Osteoblast (primary cell): ENCODE results near the gene KLHDC10. TPM values are rescaled to one million over a fixed set of nuclear protein-coding genes. Genes with fewer than 3 reads are reported as not detected.
"Not testable (repeated sequence)": the region's sequence is repeated elsewhere in the genome, so short reads cannot be mapped to it uniquely, and the experiment has no call there.

Experiments
- DNase-seq: peaks from one replicate; pipeline ENCODE4 v3.0.0; 2011; ENCODE audit warnings: low spot score, mixed read lengths; ENCODE audit not compliant: insufficient read length; ENCODE audit errors: missing footprints
- H2AFZ ChIP-seq: 2 replicates; pipeline ENCODE4 v1.6.0; 2011; ENCODE audit warnings: mild to moderate bottlenecking, low read length
- H3K27ac ChIP-seq: 2 replicates; pipeline ENCODE4 v1.5.1; 2011; ENCODE audit warnings: mild to moderate bottlenecking, low read depth, low read length, moderate library complexity
- H3K27me3 ChIP-seq: 2 replicates; pipeline ENCODE4 v1.6.0; 2012; ENCODE audit warnings: mild to moderate bottlenecking, control low read depth, inconsistent platforms, low read length, moderate library complexity; ENCODE audit not compliant: insufficient read depth
- H3K36me3 ChIP-seq: 2 replicates; pipeline ENCODE4 v1.5.1; 2011; ENCODE audit warnings: mild to moderate bottlenecking, low read length, control low read depth, moderate library complexity; ENCODE audit not compliant: insufficient read depth
- H3K4me1 ChIP-seq: 2 replicates; pipeline ENCODE4 v1.5.1; 2011; ENCODE audit warnings: mild to moderate bottlenecking, low read length, control low read depth, moderate library complexity; ENCODE audit not compliant: insufficient read depth
- H3K4me2 ChIP-seq: 2 replicates; pipeline ENCODE4 v1.6.0; 2011; ENCODE audit warnings: mild to moderate bottlenecking, low read length; ENCODE audit not compliant: insufficient read depth
- H3K4me3 ChIP-seq: fragments of 200-600 bp; sonication (generic); 3 replicates; pipeline ENCODE4 v1.5.1; 2012; ENCODE audit warnings: mild to moderate bottlenecking, low read length, inconsistent platforms; ENCODE audit not compliant: insufficient read depth
- H3K79me2 ChIP-seq: 2 replicates; pipeline ENCODE4 v1.6.0; 2012; ENCODE audit warnings: mild to moderate bottlenecking, low read length, control low read depth, inconsistent platforms; ENCODE audit not compliant: insufficient read depth
- H3K9me3 ChIP-seq: 2 replicates; pipeline ENCODE4 v1.5.1; 2011; ENCODE audit warnings: low read depth, low read length, control low read depth
- H4K20me1 ChIP-seq: 2 replicates; pipeline ENCODE4 v1.6.0; 2012; ENCODE audit warnings: mild to moderate bottlenecking, low read length, control low read depth; ENCODE audit not compliant: insufficient read depth
- CTCF ChIP-seq: IDR thresholded peaks from 2 replicates; pipeline ENCODE4 v1.5.1; 2011; ENCODE audit warnings: mild to moderate bottlenecking, low read depth, low read length, moderate library complexity; ENCODE audit errors: extremely low read depth
- total RNA-seq: library from RNA; depleted of rRNA; stranded (reverse); fragments of >200 nt; gene quantifications from 2 replicates; pipeline ENCODE4 v1.2.3, GENCODE V29; 2012

Gene KLHDC10
- total RNA-seq, 1 donor = 32.6 TPM

GRCh38 chr7:130107949-130108674 lies 37.8 kb downstream of the KLHDC10 start:
- no peak for TF ChIP-seq CTCF
- no peaks in the 10 kb centered on the region for H3K27me3 ChIP-seq
- H3K79me2 ChIP-seq = no peaks in the 10 kb centered on the region
- H3K4me3 ChIP-seq = no peak overlapping the region
- no peak overlapping the region for H2AFZ ChIP-seq
- H4K20me1 ChIP-seq = no peaks in the 10 kb centered on the region
- H3K4me2 ChIP-seq = no peak overlapping the region
- no peaks in the 10 kb centered on the region for H3K4me1 ChIP-seq
- no peak for DNase-seq
- no peak overlapping the region for H3K27ac ChIP-seq
- no peaks in the 10 kb centered on the region for H3K36me3 ChIP-seq
- no peaks in the 10 kb centered on the region for H3K9me3 ChIP-seq

- Histone ChIP-seq H3K4me2 (no peak overlapping the region), H3K4me1 (no peaks in the 10 kb centered on the region), H2AFZ (no peak overlapping the region), H3K4me3 (no peak overlapping the region), H4K20me1 (no peaks in the 10 kb centered on the region), H3K79me2 (no peaks in the 10 kb centered on the region), H3K27ac (no peak overlapping the region), H3K27me3 (no peaks in the 10 kb centered on the region), H3K36me3 (no peaks in the 10 kb centered on the region), H3K9me3 (no peaks in the 10 kb centered on the region)
- DNase-seq = no peak
- TF ChIP-seq CTCF = no peak
Observed at GRCh38 chr7:130108809-130109208, 38.5 kb downstream of the KLHDC10 start.

- no peak for DNase-seq
- Histone ChIP-seq H4K20me1 (no peaks in the 10 kb centered on the region), H3K9me3 (no peaks in the 10 kb centered on the region), H3K4me1 (no peaks in the 10 kb centered on the region), H2AFZ (no peak overlapping the region), H3K4me2 (no peak overlapping the region), H3K79me2 (no peaks in the 10 kb centered on the region), H3K4me3 (no peak overlapping the region), H3K27me3 (no peaks in the 10 kb centered on the region), H3K27ac (no peak overlapping the region), H3K36me3 (no peaks in the 10 kb centered on the region)
- TF ChIP-seq CTCF = no peak
Observed at GRCh38 chr7:130112093-130112492, 41.8 kb downstream of the KLHDC10 start.

GRCh38 chr7:130112662-130113425 lies 42.5 kb downstream of the KLHDC10 start:
- H3K36me3 ChIP-seq = no peaks in the 10 kb centered on the region
- no peaks in the 10 kb centered on the region for H3K27me3 ChIP-seq
- H3K4me2 ChIP-seq = no peak overlapping the region
- no peak overlapping the region for H3K27ac ChIP-seq
- H4K20me1 ChIP-seq = no peaks in the 10 kb centered on the region
- DNase-seq = no peak
- no peak overlapping the region for H3K4me3 ChIP-seq
- H2AFZ ChIP-seq = no peak overlapping the region
- TF ChIP-seq CTCF = no peak
- H3K9me3 ChIP-seq = no peaks in the 10 kb centered on the region
- no peaks in the 10 kb centered on the region for H3K79me2 ChIP-seq
- H3K4me1 ChIP-seq = no peaks in the 10 kb centered on the region

GRCh38 chr7:130113426-130113805 lies 43.1 kb downstream of the KLHDC10 start:
- H3K79me2 ChIP-seq, H2AFZ ChIP-seq, DNase-seq, H3K36me3 ChIP-seq, H3K27me3 ChIP-seq, H4K20me1 ChIP-seq, H3K4me1 ChIP-seq, H3K9me3 ChIP-seq, H3K27ac ChIP-seq, H3K4me2 ChIP-seq, H3K4me3 ChIP-seq: not testable (repeated sequence)
